Astrocyte (in vitro differentiated cells and primary cell): ENCODE results near the gene MADD. TPM values are rescaled to one million over a fixed set of nuclear protein-coding genes. Genes with fewer than 3 reads are reported as not detected.

Experiments used
- DNase-seq: peaks from one replicate; pipeline ENCODE4 v3.0.0-alpha.2; 2010; ENCODE audit warnings: low read depth
- FAIRE-seq: peaks from 2 replicates; lab custom pipeline; 2011; peaks lifted over from hg19 to GRCh38; lab: Jason Lieb, UNC
- H2AFZ ChIP-seq: 2 replicates; pipeline ENCODE4 v1.6.0; 2012; ENCODE audit warnings: low read depth, low read length, inconsistent platforms
- H3K27ac ChIP-seq: 2 replicates; pipeline ENCODE4 v1.5.1; 2011; ENCODE audit warnings: low read depth, low read length, inconsistent platforms
- H3K27me3 ChIP-seq: 2 replicates; pipeline ENCODE4 v1.6.0; 2011; ENCODE audit warnings: low read length, inconsistent platforms; ENCODE audit not compliant: insufficient read depth
- H3K36me3 ChIP-seq: 2 replicates; pipeline ENCODE4 v1.5.1; 2011; ENCODE audit warnings: low read length, inconsistent platforms; ENCODE audit not compliant: insufficient read depth
- H3K4me1 ChIP-seq: 2 replicates; pipeline ENCODE4 v1.5.1; 2011; ENCODE audit warnings: low read length, inconsistent platforms; ENCODE audit not compliant: insufficient read depth
- H3K4me2 ChIP-seq: 2 replicates; pipeline ENCODE4 v1.6.0; 2012; ENCODE audit warnings: low read length, inconsistent platforms
- H3K4me3 ChIP-seq: 2 replicates; pipeline ENCODE4 v1.5.1; 2011; ENCODE audit warnings: low read depth, mild to moderate bottlenecking, low read length, inconsistent platforms; ENCODE audit not compliant: insufficient read depth
- H3K79me2 ChIP-seq: 2 replicates; pipeline ENCODE4 v1.6.0; 2012; ENCODE audit warnings: mild to moderate bottlenecking, low read length, inconsistent platforms; ENCODE audit not compliant: insufficient read depth
- H3K9ac ChIP-seq: 2 replicates; pipeline ENCODE4 v1.6.0; 2012; ENCODE audit warnings: mild to moderate bottlenecking, low read length, inconsistent platforms
- H3K9me3 ChIP-seq: 2 replicates; pipeline ENCODE4 v1.5.1; 2012; ENCODE audit warnings: low read depth, mild to moderate bottlenecking, low read length, inconsistent platforms; ENCODE audit not compliant: insufficient read depth
- H4K20me1 ChIP-seq: 2 replicates; pipeline ENCODE4 v1.6.0; 2012; ENCODE audit warnings: low read length, inconsistent platforms; ENCODE audit not compliant: insufficient read depth
- H3K27ac Mint-ChIP-seq: one replicate; pipeline ENCODE4 v1.8.0; 2021; ENCODE audit warnings: mild to moderate bottlenecking, mixed read lengths; ENCODE audit not compliant: unreplicated experiment
- H3K27me3 Mint-ChIP-seq: one replicate; pipeline ENCODE4 v1.8.0; 2021; ENCODE audit warnings: low read depth, mixed read lengths; ENCODE audit not compliant: unreplicated experiment
- H3K36me3 Mint-ChIP-seq: one replicate; pipeline ENCODE4 v1.8.0; 2021; ENCODE audit warnings: low read depth, mixed read lengths; ENCODE audit not compliant: unreplicated experiment
- H3K4me1 Mint-ChIP-seq: one replicate; pipeline ENCODE4 v1.8.0; 2021; ENCODE audit warnings: low read depth, mixed read lengths; ENCODE audit not compliant: unreplicated experiment
- H3K4me3 Mint-ChIP-seq: one replicate; pipeline ENCODE4 v1.8.0; 2021; ENCODE audit warnings: mild to moderate bottlenecking, moderate library complexity, mixed read lengths; ENCODE audit not compliant: unreplicated experiment
- H3K9me3 Mint-ChIP-seq: one replicate; pipeline ENCODE4 v1.8.0; 2021; ENCODE audit warnings: mild to moderate bottlenecking, mixed read lengths; ENCODE audit not compliant: unreplicated experiment
- EZH2 ChIP-seq: IDR thresholded peaks from 2 replicates; pipeline ENCODE4 v1.6.1; 2012; ENCODE audit warnings: mild to moderate bottlenecking, low read length, inconsistent platforms; ENCODE audit not compliant: insufficient read depth
- total RNA-seq: library from RNA; stranded (reverse); gene quantifications from 2 replicates; pipeline ENCODE4 v1.2.1, GENCODE V29; 2021
- TF ChIP-seq, protein P1 (sequence below): IDR thresholded peaks from 2 replicates; pipeline ENCODE4 v1.5.1; 2011; ENCODE audit warnings: low read depth, mild to moderate bottlenecking, inconsistent platforms, low read length, moderate library complexity; ENCODE audit not compliant: insufficient read depth

The MADD gene
- total RNA-seq, 1 donor from 2014 or later: 22.9 TPM

DNA sequence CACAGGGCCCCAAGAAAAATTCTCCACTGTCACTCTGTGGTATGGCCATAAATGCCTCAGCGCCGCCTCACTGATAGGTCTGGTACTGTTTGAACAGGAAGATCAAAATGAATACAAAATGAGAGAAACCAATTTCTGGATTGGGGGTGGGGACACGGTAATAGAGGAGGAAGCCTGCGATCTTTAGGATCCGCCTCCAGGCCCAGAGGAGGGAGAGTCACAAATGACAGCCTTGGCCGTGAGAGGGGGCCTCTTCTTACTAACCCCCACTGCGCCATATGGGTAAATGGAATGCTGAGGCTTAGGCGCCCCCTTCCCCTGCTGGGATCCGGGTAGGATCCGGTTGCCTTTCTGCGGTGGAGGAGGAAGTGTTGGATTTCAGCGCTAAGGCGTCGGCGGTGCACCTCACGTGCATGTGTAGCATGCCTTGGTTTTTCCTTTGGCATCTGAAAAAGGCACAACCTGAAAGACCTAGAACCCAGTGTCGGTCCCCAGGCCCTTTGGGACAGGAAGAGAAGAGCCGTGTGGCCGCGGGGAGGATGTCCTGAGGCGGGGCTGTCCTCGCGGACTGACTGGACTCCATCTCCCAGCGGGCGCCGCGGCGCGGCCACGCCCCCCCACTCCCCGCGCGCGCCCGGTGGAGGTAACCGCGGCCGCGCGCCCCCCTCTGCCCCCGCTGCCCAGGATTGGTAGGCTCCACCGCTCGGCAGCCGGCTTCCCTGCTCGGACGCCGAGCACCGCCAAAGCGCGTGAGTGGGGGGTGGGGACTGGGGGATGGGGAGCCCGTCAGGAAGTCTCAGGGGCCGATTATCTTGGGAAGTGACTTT lies 718 bp upstream of the MADD start:
- H3K4me1 Mint-ChIP-seq: peaks cover 27% of the 10 kb centered on the region
- peak; percentile 76 for DNase-seq
- FAIRE-seq: peak; percentile 17
- H3K27me3 Mint-ChIP-seq: no peaks in the 10 kb centered on the region
- no peaks in the 10 kb centered on the region for H3K9me3 Mint-ChIP-seq
- peak overlapping the region; percentile 91 for H2AFZ ChIP-seq
- H3K27me3 ChIP-seq: no peaks in the 10 kb centered on the region
- no peaks in the 10 kb centered on the region for H3K9me3 ChIP-seq
- H3K4me2 ChIP-seq: peak overlapping the region; percentile 94
- peak overlapping the region; percentile 89 for H3K27ac ChIP-seq
- H3K4me3 Mint-ChIP-seq: peak overlapping the region; percentile 86
- peak overlapping the region; percentile 87 for H3K9ac ChIP-seq
- peaks cover 1% of the 10 kb centered on the region for H3K36me3 Mint-ChIP-seq
- peaks cover 34% of the 10 kb centered on the region for H4K20me1 ChIP-seq
- no peak for TF ChIP-seq EZH2
- TF ChIP-seq, protein P1, sequence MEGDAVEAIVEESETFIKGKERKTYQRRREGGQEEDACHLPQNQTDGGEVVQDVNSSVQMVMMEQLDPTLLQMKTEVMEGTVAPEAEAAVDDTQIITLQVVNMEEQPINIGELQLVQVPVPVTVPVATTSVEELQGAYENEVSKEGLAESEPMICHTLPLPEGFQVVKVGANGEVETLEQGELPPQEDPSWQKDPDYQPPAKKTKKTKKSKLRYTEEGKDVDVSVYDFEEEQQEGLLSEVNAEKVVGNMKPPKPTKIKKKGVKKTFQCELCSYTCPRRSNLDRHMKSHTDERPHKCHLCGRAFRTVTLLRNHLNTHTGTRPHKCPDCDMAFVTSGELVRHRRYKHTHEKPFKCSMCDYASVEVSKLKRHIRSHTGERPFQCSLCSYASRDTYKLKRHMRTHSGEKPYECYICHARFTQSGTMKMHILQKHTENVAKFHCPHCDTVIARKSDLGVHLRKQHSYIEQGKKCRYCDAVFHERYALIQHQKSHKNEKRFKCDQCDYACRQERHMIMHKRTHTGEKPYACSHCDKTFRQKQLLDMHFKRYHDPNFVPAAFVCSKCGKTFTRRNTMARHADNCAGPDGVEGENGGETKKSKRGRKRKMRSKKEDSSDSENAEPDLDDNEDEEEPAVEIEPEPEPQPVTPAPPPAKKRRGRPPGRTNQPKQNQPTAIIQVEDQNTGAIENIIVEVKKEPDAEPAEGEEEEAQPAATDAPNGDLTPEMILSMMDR: no peak
- H3K27ac Mint-ChIP-seq: peak overlapping the region; percentile 97
- H3K36me3 ChIP-seq: no peaks in the 10 kb centered on the region
- H3K4me3 ChIP-seq: peak overlapping the region; percentile 80
- H3K4me1 ChIP-seq: peaks cover 35% of the 10 kb centered on the region
- peaks cover 35% of the 10 kb centered on the region for H3K79me2 ChIP-seq

DNA sequence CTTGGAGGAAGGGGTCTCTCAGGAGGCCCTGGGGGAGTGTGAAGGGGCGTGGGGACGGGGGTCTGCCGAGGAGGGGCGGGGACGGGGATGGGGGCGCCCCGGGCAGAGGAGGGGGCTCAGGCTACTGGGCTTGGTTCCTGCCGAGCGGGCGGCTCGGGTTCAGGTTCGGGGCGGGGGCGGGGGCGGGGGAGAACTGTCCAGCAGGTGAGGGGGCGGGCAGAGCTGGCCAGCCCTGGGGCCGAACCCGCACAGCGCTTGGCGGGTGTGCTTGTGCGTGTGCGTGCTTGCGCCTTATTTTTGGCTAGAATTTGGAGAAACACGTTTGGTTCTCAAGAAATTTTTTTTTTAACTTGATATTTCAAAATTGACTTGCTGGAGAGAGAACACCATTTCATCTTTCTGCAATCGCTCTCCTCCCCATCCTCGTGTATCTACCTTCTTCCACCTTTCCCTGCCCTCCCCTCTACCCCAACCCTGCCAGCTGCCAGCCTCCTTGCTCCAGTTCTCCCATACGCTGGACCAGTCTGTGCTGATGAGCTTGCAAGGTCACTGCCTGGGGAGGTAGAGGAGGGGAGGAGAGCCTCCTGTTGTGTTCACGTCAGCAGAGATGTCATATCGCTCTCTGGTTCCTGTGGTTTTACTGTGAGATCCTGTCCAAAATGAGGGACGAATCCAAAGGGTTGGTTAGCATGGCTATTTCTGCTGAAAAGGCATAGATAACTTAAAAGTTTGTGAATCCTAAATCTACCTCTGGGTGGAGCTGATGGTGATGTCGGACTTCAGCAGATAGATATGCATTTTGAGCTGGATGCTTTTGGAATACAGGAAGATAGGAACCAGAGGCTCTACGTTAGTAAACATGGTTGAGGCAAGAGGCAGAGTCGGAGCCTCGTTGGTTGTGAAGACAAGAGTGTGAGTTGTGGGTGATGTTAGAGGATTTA lies 668 bp downstream of the MADD start:
- peaks cover 3% of the 10 kb centered on the region for H3K36me3 ChIP-seq
- FAIRE-seq (no peak), DNase-seq (peak; percentile 61)
- H4K20me1 ChIP-seq: peaks cover 45% of the 10 kb centered on the region
- no peak overlapping the region for H2AFZ ChIP-seq
- Mint-ChIP-seq H3K4me1 (peaks cover 27% of the 10 kb centered on the region), H3K27me3 (no peaks in the 10 kb centered on the region), H3K9me3 (no peaks in the 10 kb centered on the region), H3K4me3 (peak overlapping the region; percentile 84), H3K27ac (peak overlapping the region; percentile 66), H3K36me3 (peaks cover 3% of the 10 kb centered on the region)
- peak overlapping the region; percentile 80 for H3K4me3 ChIP-seq
- H3K4me2 ChIP-seq: peak overlapping the region; percentile 94
- H3K27me3 ChIP-seq: no peaks in the 10 kb centered on the region
- H3K9me3 ChIP-seq: no peaks in the 10 kb centered on the region
- H3K4me1 ChIP-seq: peaks cover 24% of the 10 kb centered on the region
- peaks cover 43% of the 10 kb centered on the region for H3K79me2 ChIP-seq
- no peak for TF ChIP-seq EZH2
- TF ChIP-seq, protein P1: no peak
- peak overlapping the region; percentile 87 for H3K9ac ChIP-seq
- peak overlapping the region; percentile 89 for H3K27ac ChIP-seq
